Fibroblast of mammary gland (primary cell): ENCODE results near the gene ERLEC1.
"Not testable (repeated sequence)": the region's sequence is repeated elsewhere in the genome, so short reads cannot be mapped to it uniquely, and the experiment has no call there.

Experiments
- DNase-seq: peaks from one replicate; pipeline ENCODE4 v3.0.0-alpha.2; 2010; ENCODE audit warnings: low read depth
- H3K4me3 ChIP-seq: 2 replicates; pipeline ENCODE4 v1.5.1; 2011; ENCODE audit warnings: low read depth, mild to moderate bottlenecking, low read length, moderate library complexity; ENCODE audit not compliant: control insufficient read depth
- TF ChIP-seq, protein P1 (sequence below): conservative IDR thresholded peaks from 2 replicates; pipeline ENCODE4 v1.5.1; 2011; ENCODE audit warnings: low read depth, low read length, inconsistent platforms; ENCODE audit not compliant: control insufficient read depth, insufficient read depth

Gene ERLEC1

DNA sequence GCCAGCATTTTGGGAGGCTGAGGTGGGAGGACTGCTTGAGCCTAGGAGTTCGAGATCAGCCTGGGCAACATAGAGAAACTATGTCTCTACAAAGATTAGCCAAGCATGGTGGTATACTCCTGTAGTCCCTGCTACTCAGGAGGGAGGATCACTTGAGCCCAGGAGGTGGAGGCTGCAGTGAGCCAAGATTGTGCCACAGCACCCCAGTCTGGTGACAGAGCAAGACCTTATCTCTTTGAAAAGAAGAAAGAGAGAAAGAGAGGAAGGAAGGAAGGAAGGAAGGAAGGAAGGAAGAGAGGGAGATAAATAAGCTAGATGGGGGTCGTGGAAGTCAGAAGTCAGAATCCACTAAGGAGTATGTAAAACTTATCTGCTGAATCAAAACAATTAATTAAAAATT lies 56.8 kb downstream of the ERLEC1 start:
- no peak overlapping the region for H3K4me3 ChIP-seq
- no peak for DNase-seq
- TF ChIP-seq, protein P1, sequence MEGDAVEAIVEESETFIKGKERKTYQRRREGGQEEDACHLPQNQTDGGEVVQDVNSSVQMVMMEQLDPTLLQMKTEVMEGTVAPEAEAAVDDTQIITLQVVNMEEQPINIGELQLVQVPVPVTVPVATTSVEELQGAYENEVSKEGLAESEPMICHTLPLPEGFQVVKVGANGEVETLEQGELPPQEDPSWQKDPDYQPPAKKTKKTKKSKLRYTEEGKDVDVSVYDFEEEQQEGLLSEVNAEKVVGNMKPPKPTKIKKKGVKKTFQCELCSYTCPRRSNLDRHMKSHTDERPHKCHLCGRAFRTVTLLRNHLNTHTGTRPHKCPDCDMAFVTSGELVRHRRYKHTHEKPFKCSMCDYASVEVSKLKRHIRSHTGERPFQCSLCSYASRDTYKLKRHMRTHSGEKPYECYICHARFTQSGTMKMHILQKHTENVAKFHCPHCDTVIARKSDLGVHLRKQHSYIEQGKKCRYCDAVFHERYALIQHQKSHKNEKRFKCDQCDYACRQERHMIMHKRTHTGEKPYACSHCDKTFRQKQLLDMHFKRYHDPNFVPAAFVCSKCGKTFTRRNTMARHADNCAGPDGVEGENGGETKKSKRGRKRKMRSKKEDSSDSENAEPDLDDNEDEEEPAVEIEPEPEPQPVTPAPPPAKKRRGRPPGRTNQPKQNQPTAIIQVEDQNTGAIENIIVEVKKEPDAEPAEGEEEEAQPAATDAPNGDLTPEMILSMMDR: no peak

DNA sequence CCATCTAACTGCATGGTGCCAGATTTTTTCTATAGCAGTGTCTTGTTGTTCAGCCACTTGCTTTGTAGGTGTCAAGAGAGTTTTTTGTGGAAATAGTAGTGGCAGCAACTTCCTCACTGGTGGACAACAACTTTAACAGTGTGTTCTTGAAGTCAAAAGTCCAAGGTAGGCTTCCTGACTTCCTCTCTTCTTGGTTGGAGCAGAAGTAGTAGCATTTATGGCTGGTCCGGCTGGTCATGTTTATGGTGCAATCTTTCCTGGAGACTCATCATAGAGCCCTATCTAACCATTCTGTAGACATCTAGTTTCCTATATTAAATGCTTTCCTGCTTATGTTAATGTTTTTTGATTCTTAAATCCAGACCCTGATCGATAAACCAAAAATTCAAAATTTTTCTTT lies 61.2 kb downstream of the ERLEC1 start:
- no peak overlapping the region for H3K4me3 ChIP-seq
- TF ChIP-seq, protein P1: no peak
- DNase-seq: no peak

DNA sequence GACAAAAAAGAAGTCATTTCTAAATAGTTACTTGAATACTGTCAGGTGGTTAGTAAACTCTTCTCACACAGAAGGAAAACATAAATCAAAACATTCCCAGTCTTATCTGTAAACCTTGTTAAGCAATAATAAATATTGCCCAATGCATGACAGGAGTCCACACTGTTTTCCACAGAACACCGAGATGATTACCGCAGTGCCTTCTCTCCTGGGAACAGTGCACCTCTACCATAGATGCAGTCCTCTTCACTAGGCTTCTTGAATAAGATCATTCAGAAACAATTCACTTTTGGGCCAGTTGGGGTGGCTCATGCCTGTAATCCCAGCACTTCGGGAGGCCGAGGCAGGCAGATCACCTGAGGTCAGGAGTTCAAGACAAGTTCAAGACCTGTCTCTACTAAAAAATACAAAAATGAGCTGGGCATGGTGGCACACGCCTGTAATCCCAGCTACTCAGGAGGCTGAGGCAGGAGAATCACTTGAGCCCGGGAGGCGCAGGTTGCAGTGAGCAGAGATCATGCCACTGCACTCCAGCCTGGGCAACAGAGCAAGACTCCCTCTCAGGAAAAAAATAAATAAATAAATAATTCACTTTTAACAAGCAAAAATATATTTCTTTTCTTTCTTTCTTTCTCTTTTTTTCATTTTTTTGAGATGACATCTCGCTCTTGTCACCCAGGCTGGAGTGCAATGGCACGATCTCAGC lies 64.4 kb downstream of the ERLEC1 start:
- peak; percentile 28 for DNase-seq
- not testable (repeated sequence) for H3K4me3 ChIP-seq

DNA sequence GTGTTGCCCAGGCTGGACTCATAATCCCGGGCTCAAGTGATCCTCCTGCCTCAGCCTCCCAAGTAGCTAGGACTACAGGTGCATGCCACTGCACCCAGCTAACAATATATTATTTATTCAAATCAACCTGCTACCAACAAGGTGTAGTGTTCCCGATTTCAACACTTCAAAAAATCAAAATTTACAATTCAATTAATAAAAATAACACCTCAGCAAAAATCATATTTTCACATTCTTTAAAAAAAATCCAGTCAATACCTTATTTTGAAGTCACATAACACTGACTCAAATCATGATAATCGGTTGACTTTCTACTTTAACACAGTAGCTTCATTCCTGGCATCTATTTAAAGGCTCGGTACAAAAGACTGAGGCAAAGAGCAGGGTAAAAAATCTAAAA lies 65.7 kb downstream of the ERLEC1 start:
- H3K4me3 ChIP-seq: no peak overlapping the region
- TF ChIP-seq, protein P1: no peak
- no peak for DNase-seq

DNA sequence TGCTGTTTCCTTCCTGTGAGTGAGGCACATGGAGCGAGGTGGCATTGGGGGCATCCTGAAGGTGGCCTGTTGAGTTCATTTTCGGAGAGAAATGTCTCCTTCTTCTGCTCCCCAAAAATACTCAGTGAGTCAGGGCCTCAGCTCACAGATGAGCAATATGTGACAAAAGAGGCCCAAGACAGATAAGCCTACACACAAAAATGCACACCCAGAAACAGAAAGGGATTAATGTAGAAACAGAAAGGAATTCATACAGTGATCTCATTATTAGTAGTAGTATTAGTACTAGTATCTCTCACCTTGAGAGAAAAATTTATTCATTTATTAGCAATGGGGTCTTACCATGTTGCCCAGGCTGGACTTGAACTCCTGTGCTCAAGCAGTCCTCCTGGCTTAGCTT lies 67.8 kb downstream of the ERLEC1 start:
- TF ChIP-seq, protein P1: no peak
- no peak for DNase-seq
- no peak overlapping the region for H3K4me3 ChIP-seq

DNA sequence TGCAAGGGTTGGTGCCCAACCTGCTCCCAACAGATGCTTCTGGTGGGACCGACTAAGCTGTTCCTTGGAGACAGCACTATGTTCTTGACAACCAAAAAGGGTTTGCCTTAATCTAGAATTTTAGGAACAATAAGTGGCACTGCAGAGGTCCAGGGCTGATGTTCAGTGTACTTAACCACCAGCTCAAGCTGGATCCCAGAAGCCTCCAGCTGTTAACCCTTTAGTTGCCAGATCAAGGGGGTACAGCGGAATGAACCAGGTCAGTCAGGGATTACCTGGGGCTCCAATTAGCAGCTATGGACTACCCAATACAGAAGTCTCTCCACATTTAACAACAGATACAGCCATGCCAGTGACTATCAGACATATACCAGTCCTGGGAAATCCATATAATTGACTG lies 69.4 kb downstream of the ERLEC1 start:
- TF ChIP-seq, protein P1: no peak
- DNase-seq: no peak
- no peak overlapping the region for H3K4me3 ChIP-seq

DNA sequence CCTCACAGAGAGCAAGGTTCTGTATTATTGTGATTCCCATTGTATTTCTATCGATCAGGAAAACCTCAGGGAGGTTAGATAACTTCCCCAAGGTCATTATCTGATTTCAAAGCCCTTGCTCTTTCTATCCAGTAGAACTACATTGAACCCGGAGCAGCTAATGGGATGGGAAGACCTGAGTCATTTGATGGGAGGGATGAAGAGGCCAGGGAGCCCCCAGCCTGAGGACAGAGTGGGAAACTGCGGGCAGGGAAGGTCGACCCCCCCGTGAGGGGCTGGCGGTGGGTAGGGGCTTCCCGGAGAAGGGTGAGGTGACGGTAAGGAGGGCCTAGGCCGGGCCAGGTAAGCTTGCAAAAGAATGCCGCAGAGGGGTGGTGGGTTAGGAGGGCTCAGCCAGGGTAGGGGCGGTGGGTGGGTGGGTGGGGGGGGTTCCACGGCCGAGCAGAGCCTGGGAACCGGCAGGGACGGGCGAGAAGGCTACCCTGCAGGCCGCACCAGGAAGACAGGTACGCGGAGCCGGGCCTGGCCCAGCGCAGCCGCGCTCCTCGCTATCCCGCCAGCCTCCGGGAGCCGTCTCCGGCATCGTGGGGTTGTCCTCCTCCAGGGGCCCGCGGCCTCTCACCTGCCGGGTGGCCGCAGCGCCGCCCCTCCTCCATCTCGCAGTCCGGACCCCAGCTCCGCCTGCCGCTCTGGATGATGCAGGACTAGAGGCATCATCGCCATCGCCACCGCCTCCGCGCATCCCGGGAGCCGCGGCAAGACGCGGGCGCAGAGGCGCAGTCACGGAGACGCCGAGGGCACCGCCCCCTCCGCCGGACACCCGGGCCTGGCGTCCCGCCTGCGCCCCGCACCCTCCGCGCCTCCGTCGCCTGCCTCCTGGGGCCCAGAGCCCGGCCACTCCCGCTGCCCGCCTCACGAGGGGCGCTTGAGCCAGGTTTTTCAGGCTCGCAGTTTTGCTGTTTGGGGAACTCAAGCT lies 72.7 kb downstream of the ERLEC1 start, which contains the start of gene GPR75:
GPR75 (minus strand) TSS at position 762 of the 976 bp plus-strand sequence. CDS start 5,211 bp downstream, outside the sequence.
- DNase-seq: peak; percentile 36
- TF ChIP-seq, protein P1: no peak
- H3K4me3 ChIP-seq: peak within 1 kb of the TSS; percentile 49
